ENCODE data around the gene DST. TPM values are rescaled to one million over a fixed set of nuclear protein-coding genes. Genes with fewer than 3 reads are reported as not detected.

Gene DST
- total RNA-seq, 1 experiment from 2014 or later = 144 TPM

- H3K9me3 ChIP-seq (ENCODE audit: control insufficient read depth in 1 of 2, insufficient read depth in 1 of 2, low read depth in 1 of 2, low read length in 2 of 2) = no peaks in the 10 kb centered on the region
- CTCF ChIA-PET = no interaction called here
- H3K27me3 ChIP-seq (ENCODE audit: insufficient read depth, low read length) = no peaks in the 10 kb centered on the region
- BruUV-seq (replicated peaks) = no TSS peak
- H3K9me2 ChIP-seq (ENCODE audit: insufficient read depth) = no peaks in the 10 kb centered on the region
- DNase-seq (ENCODE audit: low read depth, low spot score) (no peak), ATAC-seq (no peak)
- no peak overlapping the region for H3K9ac ChIP-seq (ENCODE audit: low read length)
- H3K4me1 ChIP-seq (ENCODE audit: control insufficient read depth in 1 of 2, insufficient read depth in 2 of 2, low read length in 2 of 2) = no peaks in the 10 kb centered on the region
- no peaks in the 10 kb centered on the region; the same call in 1 of the 2 replicates for H3K79me2 ChIP-seq (ENCODE audit: insufficient read depth, low read length)
- intact Hi-C loops (cut with micrococcal nuclease) = no loop called here
- TF ChIP-seq CTCF (IDR thresholded peaks at IDR 0.05 in 2 of 3, conservative IDR thresholded peaks at IDR 0.05 in 1 of 3; ENCODE audit: borderline replicate concordance in 1 of 3, insufficient read depth in 1 of 3, low read depth in 2 of 3, low read length in 2 of 3) = no peak
- no peak for TF ChIP-seq ZBTB33 (IDR thresholded peaks at IDR 0.05; ENCODE audit: extremely low read depth, insufficient replicate concordance, low read length)
- no peak for TF ChIP-seq TCF7L2 (IDR thresholded peaks at IDR 0.05; ENCODE audit: borderline replicate concordance, extremely low read depth, insufficient read depth, insufficient read length)
- TF ChIP-seq, protein P1, sequence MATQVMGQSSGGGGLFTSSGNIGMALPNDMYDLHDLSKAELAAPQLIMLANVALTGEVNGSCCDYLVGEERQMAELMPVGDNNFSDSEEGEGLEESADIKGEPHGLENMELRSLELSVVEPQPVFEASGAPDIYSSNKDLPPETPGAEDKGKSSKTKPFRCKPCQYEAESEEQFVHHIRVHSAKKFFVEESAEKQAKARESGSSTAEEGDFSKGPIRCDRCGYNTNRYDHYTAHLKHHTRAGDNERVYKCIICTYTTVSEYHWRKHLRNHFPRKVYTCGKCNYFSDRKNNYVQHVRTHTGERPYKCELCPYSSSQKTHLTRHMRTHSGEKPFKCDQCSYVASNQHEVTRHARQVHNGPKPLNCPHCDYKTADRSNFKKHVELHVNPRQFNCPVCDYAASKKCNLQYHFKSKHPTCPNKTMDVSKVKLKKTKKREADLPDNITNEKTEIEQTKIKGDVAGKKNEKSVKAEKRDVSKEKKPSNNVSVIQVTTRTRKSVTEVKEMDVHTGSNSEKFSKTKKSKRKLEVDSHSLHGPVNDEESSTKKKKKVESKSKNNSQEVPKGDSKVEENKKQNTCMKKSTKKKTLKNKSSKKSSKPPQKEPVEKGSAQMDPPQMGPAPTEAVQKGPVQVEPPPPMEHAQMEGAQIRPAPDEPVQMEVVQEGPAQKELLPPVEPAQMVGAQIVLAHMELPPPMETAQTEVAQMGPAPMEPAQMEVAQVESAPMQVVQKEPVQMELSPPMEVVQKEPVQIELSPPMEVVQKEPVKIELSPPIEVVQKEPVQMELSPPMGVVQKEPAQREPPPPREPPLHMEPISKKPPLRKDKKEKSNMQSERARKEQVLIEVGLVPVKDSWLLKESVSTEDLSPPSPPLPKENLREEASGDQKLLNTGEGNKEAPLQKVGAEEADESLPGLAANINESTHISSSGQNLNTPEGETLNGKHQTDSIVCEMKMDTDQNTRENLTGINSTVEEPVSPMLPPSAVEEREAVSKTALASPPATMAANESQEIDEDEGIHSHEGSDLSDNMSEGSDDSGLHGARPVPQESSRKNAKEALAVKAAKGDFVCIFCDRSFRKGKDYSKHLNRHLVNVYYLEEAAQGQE (IDR thresholded peaks at IDR 0.05; ENCODE audit: low read depth) = no peak
- no peak for TF ChIP-seq ELF1 (IDR thresholded peaks at IDR 0.05; ENCODE audit: borderline replicate concordance, low read depth)
- TF ChIP-seq JUND (IDR thresholded peaks at IDR 0.05) = no peak
- TF ChIP-seq, protein P2, sequence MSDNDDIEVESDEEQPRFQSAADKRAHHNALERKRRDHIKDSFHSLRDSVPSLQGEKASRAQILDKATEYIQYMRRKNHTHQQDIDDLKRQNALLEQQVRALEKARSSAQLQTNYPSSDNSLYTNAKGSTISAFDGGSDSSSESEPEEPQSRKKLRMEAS (IDR thresholded peaks at IDR 0.05) = no peak
- no peak for TF ChIP-seq YY1 (IDR thresholded peaks at IDR 0.05; ENCODE audit: extremely low read depth, insufficient replicate concordance, low read depth, low read length)
- TF ChIP-seq SRF (IDR thresholded peaks at IDR 0.05; ENCODE audit: low read depth) = no peak
- TF ChIP-seq ZFX (IDR thresholded peaks at IDR 0.05) = no peak
- TF ChIP-seq SP1 (IDR thresholded peaks at IDR 0.05; ENCODE audit: low read depth) = no peak
- no peak for TF ChIP-seq CBX3 (IDR thresholded peaks at IDR 0.05; ENCODE audit: low read depth)
- TF ChIP-seq, protein P3, sequence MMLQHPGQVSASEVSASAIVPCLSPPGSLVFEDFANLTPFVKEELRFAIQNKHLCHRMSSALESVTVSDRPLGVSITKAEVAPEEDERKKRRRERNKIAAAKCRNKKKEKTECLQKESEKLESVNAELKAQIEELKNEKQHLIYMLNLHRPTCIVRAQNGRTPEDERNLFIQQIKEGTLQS (IDR thresholded peaks at IDR 0.05) = no peak
- no peak for TF ChIP-seq ZNF274 (IDR thresholded peaks at IDR 0.05; ENCODE audit: low read depth, low read length)
- no peak for TF ChIP-seq SIN3A (IDR thresholded peaks at IDR 0.05; ENCODE audit: low read depth)
- no peak for TF ChIP-seq FOSL1 (IDR thresholded peaks at IDR 0.05; ENCODE audit: low read depth)
- no peak for TF ChIP-seq EGR1 (IDR thresholded peaks at IDR 0.05; ENCODE audit: low read depth)
- no peak for TF ChIP-seq EZH2 (IDR thresholded peaks at IDR 0.05)
- RAD21 ChIA-PET (ENCODE audit: low non-redundant PET in 1 of 2, low total read pairs in 2 of 2, uncharacterized antibody in 2 of 2, unreplicated experiment in 2 of 2) = no interaction called here
- H2AFZ ChIP-seq (ENCODE audit: low read depth, low read length, poor library complexity, severe bottlenecking) = no peak overlapping the region
- H3K27ac ChIP-seq (ENCODE audit: low read depth, low read length) = no peak overlapping the region
- POLR2A ChIA-PET = no interaction called here
- H4K20me1 ChIP-seq (ENCODE audit: insufficient read depth) = no peaks in the 10 kb centered on the region
- peaks cover 4 to 14% of the 10 kb centered on the region in 2 experiments for H3K36me3 ChIP-seq (ENCODE audit: control insufficient read depth in 1 of 2, insufficient read depth in 2 of 2, low read length in 2 of 2)
- H3K4me3 ChIP-seq (replicated peaks in 1 of 2; ENCODE audit: low read depth in 1 of 2, low read length in 2 of 2) = no peak overlapping the region
- H3K4me2 ChIP-seq (ENCODE audit: low read length) = no peak overlapping the region
Observed at GRCh38 chr6:56520218-56520617, 122.5 kb downstream of the DST start.
